Measurements from ENCODE around the gene YTHDC2.

- no peak for TF ChIP-seq SP1 (IDR thresholded peaks at IDR 0.05)
- TF ChIP-seq FOXM1 (IDR thresholded peaks at IDR 0.05; ENCODE audit: borderline replicate concordance): no peak
- no peak for TF ChIP-seq BHLHE40 (IDR thresholded peaks at IDR 0.05; ENCODE audit: borderline replicate concordance)
- no peak for TF ChIP-seq TARDBP (IDR thresholded peaks at IDR 0.05)
- TF ChIP-seq FOXA1 (IDR thresholded peaks at IDR 0.05): no peak
- TF ChIP-seq SUZ12 (IDR thresholded peaks at IDR 0.05): no peak
- TF ChIP-seq PKNOX1 (IDR thresholded peaks at IDR 0.05): no peak
- TF ChIP-seq CTBP1 (IDR thresholded peaks at IDR 0.05; ENCODE audit: borderline replicate concordance): no peak
- TF ChIP-seq HDGF (IDR thresholded peaks at IDR 0.05; ENCODE audit: borderline replicate concordance): no peak
- TF ChIP-seq FOXK2 (IDR thresholded peaks at IDR 0.05): no peak
Observed at GRCh38 chr5:113505181-113505580, 8.3 kb upstream of the YTHDC2 start.

All from HEK293T (cell line).